Muscle of back (tissue), 11 donors: ENCODE measurements around the gene CMTM5. TPM values are rescaled to one million over a fixed set of nuclear protein-coding genes. Genes with fewer than 3 reads are reported as not detected.
"Not testable (repeated sequence)": the region's sequence is repeated elsewhere in the genome, so short reads cannot be mapped to it uniquely, and the experiment has no call there.

Source experiments
- DNase-seq, 3 donors: peaks; one replicate each; pipeline versions ENCODE4 v3.0.0 to v3.0.0-alpha.2; 2013
- polyA plus RNA-seq, 10 donors: library from polyadenylated mRNA; unstranded; fragments of 120-200 nt; gene quantifications; one replicate each; pipeline ENCODE4 v1.2.1, GENCODE V29; 2013; ENCODE audit not compliant: insufficient read length in 10 of 10

The CMTM5 gene
- polyA plus RNA-seq, 10 donors, result 0.76 to 3.2 (median 2.1) TPM

DNA sequence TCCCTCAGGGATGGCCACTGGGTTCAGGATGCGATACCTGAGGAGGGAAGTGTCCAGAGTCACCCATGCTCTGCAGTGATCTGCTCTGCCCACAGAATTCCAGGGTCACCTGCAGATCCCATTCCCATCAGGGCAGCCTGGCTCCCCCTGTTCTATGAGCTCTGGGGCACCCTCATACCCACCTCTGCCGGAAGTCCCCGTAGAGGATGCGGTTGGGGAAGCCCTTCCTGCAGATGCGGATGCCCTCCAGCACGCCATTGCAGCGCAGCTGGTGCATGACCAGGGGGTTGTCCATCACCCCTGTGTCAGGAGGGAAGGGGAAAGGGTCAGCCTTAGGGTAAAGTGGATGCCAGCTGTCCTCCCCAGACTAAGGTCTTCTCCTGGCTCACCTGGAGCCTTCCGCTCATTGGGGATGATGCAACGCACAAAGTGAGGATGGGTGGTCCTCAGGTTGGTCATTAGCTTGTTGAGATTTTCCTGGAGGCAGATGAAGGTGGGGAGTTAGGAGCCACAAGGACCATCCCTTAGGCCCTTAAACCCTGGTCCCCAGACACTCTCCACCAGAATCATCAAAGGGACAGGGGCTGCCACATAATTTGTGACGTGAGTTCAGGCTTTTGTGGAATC lies 20.0 kb downstream of the CMTM5 start:
- no peak for DNase-seq

DNA sequence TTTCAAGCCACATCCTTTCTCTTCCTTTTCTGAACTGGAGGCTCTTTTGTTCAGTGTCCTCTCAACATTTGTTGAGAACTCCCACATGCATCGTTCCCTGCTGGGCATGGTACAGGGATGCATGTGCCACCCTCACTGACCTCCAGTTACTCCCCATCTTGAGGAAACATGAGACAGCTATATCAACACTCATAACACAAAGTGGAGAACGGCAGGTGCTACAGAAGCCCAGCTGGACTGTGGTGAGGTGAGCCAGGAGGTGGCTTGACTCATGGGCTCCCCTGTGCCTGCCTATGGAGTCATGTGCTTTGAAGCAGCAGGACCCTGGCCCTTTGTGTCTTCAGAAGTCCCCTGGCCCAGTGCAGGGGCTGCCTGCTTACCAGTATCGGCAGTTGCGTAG lies 21.5 kb downstream of the CMTM5 start:
- DNase-seq, result no peak

DNA sequence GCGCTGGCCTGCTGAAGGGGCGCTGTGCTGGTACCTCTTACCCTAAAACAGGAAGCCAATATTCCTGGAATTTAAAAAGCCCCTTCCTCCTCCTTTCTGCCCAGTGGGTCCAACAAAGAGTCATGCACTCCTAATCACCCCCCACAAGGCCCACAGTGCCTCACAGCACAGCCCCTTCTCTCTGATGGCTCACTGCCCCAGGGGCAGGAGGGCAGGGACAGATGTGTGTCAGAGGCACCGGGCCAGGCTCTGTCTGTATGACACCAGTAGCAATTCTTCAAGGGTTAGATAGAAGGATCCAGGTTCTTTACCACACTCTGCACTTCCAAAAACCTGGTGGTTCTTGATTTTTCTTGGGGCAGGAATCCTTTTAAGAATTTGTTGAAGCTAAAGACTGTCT lies 22.3 kb downstream of the CMTM5 start:
- DNase-seq, result no peak

DNA sequence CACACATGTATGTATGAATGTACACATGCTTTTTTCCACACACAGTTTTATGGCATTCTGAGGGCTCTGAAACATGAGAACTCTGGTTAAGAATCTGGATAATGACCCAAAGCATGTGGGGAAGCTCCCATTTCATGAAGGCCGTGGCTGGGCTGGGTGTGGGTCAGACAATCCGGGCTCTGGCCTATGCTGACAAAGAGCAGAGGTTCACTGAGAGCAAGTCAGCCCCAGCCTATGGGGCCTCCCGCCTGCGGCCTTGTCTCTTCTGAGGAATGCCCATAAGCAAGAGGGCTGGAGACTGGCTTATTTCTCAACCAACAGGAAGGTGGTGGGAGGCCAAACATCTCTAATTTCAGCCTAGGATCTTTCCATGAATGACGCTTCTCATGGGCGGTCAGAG lies 22.7 kb downstream of the CMTM5 start:
- no peak for DNase-seq

DNA sequence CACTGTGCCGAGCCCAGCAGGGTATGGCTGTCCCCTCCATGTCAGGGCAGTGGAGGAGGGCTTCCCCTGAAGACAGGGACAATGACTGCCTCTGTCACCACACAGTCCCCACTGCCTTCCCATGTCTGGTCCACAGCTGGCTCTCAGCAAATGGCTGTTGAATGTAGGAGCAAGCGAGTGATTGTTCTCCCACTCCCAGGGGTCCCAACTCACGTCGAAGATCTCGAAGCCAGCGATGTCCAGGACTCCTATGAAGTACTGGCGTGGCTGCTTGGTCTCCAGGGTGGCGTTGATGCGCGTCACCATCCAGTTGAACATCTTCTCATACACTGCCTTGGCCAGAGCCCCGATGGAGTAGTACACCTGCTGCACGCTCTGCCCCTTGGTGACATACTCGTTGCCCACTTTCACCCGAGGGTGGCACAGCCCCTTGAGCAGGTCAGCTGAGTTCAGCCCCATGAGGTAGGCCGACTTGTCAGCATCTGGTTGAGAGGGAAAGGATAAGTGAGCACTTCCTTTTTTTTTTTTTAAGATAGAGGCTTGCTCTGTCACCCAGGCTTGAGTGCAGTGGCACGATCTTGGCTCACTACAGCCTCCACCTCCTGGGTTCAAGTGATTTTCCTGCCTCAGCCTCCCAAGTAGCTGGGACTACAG lies 23.8 kb downstream of the CMTM5 start:
- not testable (repeated sequence) for DNase-seq

DNA sequence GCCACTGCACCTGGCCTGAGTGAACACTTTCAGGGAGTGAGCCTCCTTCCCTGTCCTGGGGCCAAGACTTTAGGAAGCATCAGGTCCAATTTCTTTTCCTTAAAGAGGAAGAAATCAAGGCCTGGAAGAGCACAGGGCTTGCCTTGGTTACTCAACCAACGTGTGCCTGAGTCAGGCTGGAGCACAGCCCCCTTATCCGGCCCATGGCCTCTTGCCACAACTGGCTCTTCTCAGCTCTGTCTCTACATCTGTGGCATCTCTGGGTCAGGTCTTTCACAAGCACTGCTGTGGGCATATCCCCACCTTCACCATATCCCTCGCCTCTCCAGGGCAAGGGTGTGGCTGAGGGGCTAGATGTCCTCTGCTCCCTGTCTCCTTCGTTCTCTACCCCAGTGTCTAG lies 24.4 kb downstream of the CMTM5 start:
- no peak for DNase-seq

DNA sequence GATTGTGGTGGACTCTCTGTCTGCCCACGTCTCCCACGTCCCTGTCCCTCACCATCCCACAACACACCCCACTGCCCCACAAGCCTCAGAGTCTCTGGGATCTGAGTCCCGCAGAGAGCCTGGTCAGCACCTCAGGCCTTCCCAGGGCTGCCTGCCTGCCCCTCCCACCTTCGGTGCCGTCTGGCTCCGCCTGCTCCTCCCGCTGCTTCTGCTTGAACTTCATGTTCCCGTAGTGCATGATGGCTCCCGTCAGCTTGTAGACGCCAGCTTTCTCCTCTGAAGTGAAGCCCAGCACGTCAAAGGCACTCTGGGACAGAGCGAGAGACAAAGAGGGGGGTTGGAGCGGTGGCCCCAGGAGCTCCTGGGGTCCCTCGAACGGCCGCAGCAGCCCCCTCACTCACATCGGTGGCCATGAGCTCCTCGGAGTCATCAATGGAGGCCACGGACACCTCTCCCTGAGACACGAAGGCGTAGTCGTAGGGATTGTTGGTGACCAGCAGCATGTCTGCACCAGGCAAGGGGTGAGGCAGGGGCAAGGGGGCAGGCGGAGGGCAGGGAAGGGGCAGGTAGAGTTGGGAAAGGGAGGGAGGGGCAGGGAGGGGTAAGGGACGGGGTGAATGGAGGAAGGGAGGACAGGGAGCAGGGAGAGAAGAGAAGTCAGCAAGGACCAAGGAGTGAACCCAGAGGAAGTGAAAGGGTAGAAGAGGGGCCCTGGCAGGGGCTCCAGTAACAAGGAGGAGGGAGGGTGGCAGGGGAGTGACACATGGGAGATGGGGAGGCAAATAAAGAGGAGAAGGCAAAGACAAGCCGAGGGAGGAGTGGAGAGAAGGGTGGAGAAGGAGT lies 25.7 kb downstream of the CMTM5 start:
- DNase-seq, result no peak

DNA sequence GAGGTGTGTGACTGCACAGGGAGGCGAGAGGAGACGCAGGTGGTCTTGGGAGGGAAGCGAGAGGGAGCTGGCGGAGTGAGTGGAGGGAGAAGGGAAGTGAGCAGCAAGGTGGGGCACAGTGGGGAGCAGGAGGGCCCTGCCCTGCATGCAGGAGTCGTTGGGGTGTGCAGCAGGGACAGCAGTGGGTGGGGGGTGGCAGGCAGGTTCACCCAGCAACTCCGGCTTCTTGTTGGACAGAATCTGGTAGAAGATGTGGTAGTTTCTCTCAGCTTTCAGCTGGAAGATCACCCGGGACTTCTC lies 26.2 kb downstream of the CMTM5 start:
- DNase-seq, result no peak

DNA sequence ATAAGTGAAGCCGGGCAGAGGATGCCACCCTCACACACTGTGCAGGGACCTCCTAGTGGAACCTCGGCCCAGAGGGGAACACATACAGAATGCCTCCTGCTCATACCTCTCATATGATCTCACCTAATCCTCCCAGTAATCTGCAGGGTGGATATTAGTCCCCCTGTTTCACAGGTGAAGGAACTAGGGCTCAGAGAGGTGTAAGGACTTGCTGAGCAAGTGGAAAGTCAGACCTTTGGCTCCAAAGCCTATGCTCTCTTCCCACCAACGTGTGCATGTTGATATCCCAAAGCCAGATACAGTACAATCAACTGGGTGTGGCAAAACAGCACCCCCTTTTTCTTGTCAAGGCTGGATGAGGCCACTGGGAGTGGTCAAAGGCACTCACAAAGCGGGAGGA lies 27.1 kb downstream of the CMTM5 start:
- DNase-seq, result no peak

DNA sequence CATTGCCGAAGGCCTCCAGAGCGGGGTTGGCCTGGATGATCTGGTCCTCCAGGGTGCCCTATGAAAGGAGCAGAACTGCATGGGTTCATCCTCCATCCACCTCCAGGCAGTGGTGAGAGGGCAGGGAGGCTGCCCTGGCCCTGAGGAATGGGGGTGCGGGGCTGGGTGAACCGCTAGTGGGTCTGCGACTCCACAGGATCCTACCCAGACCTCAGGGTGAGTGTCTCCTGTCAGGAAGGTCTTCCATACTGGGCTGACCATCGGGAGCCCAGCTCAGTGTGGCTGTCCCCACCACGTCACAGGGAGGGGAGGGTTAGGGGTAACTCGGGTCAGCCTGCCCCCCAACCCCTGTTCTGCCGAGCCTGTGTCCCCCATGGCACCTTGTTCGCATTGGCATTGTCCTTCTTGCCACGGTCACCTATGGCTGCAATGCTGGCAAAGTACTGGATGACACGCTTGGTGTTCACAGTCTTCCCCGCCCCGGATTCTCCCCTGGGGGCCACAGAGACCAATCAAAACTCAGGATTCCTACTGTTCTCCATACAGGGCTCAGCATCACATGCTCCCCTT lies 27.6 kb downstream of the CMTM5 start:
- DNase-seq, result no peak

DNA sequence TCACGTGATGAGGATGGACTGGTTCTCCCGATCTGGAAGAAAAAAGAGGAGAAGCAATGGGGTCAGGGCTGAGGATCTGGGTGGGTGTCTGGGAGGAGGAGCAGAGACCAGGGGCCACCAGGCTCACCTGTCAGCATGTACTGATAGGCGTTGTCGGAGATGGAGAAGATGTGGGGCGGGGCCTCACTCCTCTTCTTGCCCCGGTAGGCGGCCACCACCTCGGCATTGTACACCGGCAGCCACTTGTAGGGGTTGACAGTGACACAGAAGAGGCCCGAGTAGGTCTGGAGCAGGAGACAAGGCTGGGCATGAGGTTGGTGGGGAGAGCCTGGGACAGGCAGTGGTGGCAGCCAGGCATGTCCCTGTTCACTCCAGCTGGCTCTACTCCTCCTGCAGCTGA lies 28.2 kb downstream of the CMTM5 start:
- DNase-seq, result no peak

DNA sequence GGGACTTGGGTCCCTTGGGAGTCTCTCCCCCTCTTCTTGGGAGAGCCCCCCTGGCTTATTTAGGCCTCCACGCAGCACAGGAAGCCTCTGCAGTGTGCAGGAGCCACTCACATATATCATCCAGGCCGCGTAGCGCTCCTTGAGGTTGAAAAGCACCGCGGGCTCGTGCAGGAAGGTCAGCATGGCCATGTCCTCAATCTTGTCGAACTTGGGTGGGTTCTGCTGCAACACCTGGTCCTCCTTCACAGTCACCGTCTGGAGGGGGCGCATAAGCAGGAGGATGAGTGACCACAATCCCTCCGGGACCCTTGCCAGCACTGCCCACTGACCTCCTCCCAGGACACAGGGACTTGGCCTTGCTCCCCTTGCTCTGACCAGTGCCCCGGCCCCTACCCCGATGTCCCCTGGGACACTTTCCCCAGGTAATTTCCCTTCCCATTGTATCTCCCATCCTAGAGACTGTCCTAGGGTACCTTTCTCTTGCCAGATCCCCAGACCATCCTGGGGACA lies 28.7 kb downstream of the CMTM5 start:
- DNase-seq, result no peak

DNA sequence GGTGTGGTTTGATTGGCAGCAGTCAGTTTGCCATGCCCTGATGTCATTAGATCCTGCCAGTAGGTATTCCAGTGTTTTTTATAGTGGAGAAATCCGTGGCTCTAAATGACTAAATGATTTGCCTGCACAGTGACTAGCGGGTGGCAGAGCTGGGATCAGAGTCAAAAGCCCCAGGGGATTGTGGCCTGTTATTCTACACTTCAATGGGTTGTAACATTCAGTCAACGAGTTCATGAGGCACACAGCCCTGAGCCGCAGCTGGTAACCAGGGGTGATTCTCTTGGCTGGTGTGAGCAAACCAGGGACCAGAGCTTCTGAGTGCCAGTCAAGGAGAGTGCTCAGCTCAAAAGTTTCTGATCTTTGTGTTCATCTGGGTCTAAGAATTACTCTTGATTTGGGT lies 29.4 kb downstream of the CMTM5 start:
- DNase-seq, result no peak

DNA sequence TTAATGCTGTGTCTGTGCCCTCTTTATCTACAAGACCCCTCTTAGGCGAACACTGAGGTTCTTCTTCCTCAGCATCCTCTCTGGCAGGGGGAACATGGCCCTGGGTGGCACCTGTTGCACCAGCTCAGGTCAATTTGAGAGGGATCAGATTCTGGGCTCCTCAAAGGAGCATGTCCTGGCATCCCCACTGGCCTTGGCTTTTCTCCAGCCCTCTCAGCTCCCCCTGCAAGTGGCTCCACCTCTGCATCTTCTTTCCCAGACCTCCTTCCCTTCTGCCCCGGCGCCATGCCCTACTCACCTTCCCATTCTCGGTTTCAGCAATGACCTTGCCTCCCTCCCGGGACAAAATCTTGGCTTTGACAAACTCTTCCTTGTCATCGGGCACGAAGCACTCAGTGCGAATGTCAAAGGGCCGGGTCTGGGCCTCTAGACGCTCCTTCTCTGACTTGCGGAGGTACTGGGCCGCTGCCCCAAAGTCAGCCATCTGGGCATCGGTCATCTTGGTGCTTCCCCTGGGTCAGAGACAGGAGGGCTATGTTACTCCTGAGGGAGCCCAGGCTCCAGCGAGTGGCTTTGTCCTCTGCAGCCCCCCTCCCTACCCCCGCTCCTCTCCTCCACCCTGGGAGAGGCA lies 30.0 kb downstream of the CMTM5 start:
- DNase-seq, result no peak

DNA sequence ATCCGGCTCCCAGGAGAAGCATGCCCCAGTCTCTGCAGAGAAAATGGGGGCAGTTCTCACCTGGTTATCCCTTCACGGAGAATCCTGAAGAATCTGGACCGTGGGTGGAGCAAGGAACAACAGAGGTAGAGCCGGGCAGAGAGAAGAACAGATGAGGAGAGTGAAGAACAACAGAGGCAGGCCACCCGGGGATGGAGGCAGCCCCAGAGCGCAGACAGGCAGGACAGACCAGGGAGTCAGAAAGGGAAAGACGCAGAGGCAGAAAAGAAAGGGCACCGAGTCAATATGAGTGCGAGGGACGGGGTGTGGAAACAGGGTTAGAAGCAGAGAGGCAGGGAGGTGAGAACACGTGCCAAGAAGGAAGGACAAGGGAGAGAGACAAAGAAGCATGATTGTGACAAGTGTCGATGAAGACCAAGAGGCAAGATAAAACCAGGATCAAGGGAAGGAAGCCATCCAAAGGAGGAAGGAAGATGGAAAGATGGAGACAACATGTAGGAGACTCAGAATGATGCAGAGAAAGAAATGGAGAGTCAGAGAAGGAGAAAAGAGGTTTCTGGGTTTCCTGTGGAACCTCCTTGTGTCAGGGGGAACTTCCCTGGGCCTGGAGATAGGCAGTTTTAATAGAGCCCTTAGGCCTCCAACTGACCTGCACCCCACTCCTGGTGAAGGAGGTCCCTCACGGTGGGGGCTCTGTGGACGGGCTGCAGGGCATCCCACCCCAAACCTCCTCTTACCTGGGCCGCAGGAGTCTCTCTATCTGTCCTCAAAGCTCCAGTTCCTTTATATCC lies 30.9 kb downstream of the CMTM5 start, which contains the start of gene MYH6:
Gene MYH6 (minus strand): TSS at position 758 of the 791 bp plus-strand sequence. CDS start 1,050 bp downstream, outside the sequence.
- DNase-seq, result no peak

DNA sequence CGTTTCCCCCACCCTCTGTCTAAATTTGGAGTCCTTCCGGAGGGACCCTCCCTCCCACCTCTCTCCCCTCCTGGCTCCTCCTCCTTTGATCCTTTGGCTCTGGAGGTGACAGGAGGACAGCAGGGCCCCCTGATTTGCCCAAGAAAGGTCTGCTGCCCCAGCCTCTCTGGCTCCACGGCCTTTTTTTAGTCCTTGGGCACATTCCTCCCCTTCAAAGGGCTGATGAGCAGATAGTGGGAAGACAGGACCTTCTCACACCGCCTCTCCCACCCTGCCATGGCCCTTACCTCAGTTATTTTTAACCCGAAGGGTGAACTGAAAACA lies 31.4 kb downstream of the CMTM5 start:
- DNase-seq, result no peak

DNA sequence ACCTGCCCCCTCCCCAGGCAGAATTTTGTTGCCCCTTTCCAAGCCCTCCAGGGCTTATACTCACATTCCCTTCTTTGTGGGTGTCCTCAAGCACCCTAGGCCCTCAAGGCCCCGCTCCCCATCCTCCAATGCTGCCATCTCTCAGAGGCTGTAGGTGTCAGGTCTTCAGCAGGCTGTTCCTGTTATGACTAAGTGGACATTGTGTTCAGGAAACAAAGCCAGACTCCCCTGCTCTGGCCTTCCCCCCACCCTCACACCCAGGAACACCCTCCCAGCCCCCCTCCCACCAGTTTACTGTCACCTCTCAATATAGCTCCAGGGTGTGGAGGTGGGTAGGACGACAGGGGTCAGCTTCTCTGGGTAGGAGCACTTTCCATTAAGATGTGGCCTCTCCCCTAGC lies 32.6 kb downstream of the CMTM5 start:
- DNase-seq, result no peak

DNA sequence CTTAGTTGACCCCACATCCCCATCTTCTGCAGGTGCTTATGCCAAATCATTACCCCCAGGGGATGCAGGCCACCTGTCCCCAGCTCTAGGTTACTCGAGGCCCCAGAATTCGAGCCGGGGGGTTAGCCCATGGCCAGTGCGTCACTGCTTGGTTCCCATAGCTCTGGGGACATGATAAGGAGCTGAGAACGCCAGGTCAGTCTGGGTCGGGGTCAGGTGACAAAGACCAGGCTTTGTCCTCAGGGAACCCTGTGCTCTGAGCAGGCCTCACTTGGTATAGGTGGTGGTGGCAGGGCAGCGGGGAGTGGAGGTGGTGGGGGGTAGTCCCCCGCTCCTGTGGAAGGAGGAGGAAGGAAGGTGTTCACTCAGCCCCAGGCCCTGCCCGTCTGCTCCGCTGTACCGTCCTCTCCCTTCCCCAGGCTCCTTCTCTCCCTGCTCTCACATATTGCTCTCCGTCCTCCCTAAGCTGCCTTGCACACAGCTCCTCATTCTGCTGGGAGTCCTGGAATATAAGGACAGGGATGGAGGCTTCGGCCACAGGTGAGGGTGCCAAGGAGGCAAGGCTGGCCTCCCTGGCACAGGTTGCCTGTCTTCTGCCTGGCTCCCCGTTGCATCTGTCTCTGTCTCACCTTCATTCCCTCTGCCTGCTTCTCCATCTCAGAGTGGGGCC lies 33.3 kb downstream of the CMTM5 start:
- DNase-seq, result no peak

DNA sequence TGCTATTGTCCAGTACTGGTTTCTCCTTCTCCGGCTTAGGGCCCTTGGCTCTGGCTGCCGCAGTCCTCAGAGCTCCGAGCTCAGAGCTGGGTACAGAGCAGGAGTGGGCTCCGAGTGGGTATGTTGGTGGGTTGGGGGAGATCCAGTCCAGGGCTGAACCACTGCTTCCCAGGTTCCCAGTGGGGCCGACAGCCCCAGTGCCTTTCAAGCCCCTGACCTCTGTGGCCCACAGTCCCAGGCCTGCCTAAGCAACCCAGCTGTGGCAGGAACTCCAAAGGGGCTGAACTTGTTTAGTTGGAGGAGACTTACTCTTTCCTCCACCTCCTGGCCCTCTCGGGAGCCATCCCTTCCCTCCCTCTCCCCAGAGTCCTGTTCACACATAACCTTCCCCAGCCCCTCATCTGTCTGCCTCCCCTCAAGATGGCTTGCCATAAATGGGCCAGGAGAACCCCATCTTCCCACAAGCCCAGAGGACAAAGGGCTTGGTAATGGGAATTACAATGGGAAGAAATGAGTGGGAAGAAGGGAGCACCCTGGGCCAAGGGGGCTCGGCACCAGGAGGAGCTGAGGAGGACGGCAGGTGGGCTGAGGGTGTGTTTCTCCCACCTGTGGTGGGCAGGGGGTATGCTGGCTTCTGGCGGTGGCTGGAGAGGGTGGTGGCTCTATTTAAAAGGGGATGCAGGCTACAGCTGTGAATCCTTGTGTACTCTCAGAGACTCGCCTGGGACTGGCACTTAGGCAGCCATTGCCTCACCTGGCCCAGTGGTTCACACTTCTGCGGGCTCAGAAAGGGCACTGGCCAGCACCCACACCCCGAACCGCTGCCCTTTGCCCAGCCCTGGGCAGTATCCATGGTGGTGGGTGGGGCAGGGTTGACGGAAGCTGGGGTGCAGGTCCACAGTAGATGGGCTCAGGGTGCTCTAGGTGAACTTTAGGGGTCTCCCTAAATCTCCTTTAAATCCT lies 35.0 kb downstream of the CMTM5 start:
- DNase-seq, result no peak

DNA sequence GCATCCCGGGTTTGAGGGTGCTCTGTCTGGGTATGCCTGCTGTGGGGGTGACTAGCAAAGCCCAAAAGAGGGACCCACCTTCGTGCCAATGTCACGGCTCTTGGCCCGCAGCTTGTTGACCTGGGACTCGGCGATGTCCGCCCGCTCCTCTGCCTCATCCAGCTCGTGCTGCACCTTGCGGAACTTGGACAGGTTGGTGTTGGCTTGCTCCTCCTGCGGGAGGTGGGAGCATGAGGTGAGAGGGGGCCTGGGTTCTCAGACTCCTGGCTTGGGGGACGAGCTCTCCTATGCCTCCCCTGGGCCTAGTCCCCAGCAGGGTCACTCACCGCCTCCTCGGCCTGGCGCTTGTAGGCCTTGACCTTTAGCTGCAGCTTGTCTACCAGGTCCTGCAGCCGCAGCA lies 36.8 kb downstream of the CMTM5 start:
- no peak for DNase-seq
